HG03175 (cell line): ENCODE data around the gene PTH2R.

ENCODE experiments used
- ATAC-seq: cut with Tn5 transposase; IDR thresholded peaks from one replicate; pipeline ENCODE4 v1.9.1; 2021; ENCODE audit warnings: mild to moderate bottlenecking, moderate library complexity; ENCODE audit not compliant: unreplicated experiment

Gene PTH2R

GRCh38 chr2:208541461-208541988 lies 134.9 kb downstream of the PTH2R start:
- no peak for ATAC-seq

GRCh38 chr2:208541989-208542464 lies 135.4 kb downstream of the PTH2R start:
- no peak for ATAC-seq

- no peak for ATAC-seq
These were observed 136.0 kb downstream of the PTH2R start for GRCh38 chr2:208542465-208543041.
